HPDE6-E6E7 (cell line): Measurements from ENCODE around the gene ZNF512B.
A peak's percentile ranks its signal among the peaks of the same experiment; 100 is the strongest.
"Not testable (repeated sequence)": the region's sequence is repeated elsewhere in the genome, so short reads cannot be mapped to it uniquely, and the experiment has no call there.

ENCODE experiments used
- DNase-seq: peaks from one replicate; pipeline ENCODE4 v3.0.0; 2011; ENCODE audit warnings: missing footprints; ENCODE audit errors: extremely low spot score

Gene ZNF512B

GRCh38 chr20:63934271-63935068, 35.3 kb downstream of the ZNF512B start:
- no peak for DNase-seq

DNA sequence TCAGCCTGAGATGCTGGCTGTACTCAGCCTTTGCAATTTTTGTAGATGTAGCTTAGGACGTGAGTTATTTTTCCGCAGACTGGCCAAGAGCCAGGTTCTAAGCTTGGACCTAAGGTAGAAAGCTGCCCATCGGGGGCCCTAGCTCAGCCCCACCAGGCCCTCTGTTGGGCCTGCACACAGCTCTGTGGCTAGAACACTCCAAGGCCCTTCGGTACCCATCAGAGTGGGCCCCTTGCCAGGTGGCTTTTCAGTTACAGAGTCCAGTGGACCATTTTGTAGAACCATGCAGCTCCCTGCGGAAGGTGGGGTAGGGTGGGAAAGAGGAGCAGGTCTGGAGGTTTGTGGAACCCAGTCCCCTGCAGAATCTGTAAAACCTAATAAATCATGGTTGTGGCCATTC, 36.1 kb downstream of the ZNF512B start:
- no peak for DNase-seq

- no peak for DNase-seq
These were observed 37.0 kb downstream of the ZNF512B start for GRCh38 chr20:63932606-63933160.

DNA sequence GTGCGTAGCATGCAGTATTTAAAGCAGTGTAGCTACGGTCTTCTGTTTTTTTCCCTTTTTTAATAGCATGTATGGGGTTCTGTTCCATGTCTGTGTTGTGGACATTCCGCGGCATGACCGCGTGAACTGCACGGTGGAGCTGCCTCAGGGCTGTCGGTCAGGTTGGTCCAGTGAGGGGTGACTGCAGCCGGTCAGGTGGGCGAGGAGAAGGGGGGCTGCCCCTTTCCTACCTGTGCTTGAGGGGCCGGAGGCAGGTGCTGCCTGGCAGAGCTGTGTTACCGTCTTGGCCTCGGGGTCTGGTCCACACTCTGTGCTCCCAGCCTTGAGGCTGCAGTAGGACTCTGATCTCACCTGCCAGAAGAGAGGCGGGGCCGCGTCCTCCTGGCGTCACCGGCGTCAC, 38.0 kb downstream of the ZNF512B start:
- DNase-seq = no peak

DNA sequence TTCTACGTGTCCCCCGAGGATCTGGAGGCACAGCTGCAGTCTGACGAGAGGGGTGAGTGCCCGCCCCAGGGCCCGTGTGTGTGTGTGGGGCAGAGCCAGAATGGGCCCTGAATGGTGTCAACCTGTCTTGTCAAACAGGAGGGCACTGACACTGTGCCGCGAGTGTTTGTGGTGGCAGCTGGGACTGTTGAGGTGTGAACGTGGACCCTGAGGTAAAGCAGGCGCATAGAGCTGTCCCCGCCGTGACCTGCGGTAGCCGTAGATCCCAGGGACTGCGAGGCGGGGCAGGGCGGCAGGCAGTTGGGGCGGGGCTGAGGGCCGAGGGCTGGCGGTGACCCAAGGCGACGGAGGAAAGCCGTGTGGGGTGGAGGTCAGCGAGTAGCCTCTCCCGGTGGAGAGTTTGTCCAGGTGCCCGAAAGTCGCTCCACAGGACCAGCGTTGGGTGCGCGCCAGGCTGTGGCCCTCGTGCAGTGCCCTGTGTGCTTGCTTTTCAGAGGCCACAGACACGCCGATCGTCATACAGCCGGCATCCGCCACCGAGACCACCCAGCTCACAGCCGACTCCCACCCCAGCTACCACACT, 38.7 kb downstream of the ZNF512B start:
- DNase-seq = no peak

GRCh38 chr20:63929473-63929883, 40.3 kb downstream of the ZNF512B start:
- DNase-seq = not testable (repeated sequence)

- no peak for DNase-seq
These were observed 40.7 kb downstream of the ZNF512B start for GRCh38 chr20:63929071-63929470.

- DNase-seq = no peak
These were observed 43.4 kb downstream of the ZNF512B start for GRCh38 chr20:63926298-63926697.

DNA sequence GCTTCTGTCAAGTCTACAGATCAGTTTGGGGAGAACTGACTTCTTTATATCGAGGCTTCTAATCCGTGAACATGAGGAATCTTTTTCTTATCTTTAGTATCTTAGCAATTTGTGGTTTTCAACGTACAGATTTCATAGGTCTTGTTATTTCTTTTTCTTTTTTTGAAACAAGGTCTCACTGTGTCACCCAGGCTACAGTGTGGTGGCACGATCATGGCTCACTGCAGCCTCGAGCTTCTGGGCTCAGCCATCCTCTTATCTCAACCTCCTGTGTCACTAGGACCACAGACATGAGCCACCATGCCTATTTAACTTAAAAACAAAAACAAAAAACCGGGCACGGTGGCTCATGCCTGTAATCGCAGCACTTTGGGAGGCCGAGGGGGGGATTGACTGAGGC, 45.5 kb downstream of the ZNF512B start:
- no peak for DNase-seq

DNA sequence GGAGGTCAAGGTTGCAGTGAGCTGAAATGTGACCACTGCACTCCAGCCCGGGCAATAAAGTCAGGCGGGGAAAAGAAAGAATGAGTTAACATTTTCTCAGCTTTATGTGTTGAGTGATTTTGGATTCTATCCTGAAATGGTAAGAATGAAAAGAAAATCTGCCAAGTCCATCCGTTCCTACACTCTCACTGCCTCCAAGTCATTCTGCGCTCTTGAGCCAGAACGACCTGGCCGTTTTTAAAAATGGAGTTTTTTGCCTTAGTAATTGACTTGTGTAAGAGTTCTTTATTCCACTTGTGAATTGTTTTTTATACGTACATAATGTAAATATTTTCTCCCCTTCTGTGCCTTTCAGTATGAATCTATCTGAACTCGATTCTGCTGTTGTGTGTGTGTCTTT, 46.1 kb downstream of the ZNF512B start:
- no peak for DNase-seq

DNA sequence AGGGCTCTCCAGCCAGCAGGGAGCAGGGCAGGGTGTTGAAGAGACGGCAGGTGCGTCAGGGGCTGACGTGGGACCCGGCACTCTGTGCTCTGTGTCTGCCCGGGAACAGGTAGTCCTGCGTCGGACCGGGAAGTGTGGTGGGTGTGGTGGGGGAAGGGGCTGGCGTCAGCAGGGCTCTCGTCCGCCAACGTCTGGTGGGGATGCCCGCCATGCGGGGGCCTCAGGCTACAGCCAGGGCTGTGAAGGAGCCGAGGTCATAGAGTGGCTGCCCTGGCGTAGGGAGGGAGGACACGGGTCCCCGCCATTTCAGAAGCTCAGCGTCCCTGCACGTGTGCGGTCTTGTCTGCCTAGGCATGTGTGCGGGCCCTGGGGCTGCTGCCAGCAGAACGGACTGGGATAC, 49.5 kb downstream of the ZNF512B start:
- DNase-seq = no peak

DNA sequence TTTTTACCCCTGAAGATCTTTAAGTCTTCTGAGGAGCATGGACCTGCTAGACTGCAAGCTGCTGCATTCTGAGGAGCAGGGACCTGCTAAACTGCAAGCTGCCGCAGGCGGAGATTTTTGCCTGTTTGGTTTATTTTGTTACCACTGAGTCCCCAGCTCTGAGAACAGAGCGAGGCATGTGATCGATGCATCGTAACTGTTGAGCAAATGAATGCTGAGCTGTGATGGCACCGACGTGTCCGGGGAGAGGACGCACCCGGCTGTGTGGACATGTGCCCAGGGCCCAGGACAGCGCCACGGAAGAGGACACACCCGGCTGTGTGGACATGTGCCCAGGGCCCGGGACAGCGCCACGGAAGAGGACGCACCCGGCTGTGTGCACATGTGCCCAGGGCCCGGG, 50.6 kb downstream of the ZNF512B start:
- DNase-seq = no peak

DNA sequence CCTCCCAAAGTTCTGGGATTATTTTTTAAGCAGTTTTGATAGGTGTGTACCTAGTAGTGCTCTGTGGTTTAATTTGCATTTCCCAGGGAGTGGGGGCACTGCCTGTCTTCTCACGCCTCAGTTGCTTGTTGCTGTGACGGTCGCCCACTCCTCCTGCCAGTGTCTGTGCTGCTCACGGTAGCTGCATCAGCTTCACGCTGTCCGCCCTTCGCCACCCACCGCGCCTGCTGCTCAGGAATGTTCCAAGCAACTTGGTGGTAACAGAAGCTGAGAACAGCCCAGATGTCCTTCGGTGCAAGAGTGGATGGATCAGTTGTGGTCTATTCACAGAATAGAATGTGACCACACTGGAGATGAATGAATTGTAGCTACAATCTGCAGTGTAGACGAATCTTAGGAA, 51.9 kb downstream of the ZNF512B start:
- no peak for DNase-seq

DNA sequence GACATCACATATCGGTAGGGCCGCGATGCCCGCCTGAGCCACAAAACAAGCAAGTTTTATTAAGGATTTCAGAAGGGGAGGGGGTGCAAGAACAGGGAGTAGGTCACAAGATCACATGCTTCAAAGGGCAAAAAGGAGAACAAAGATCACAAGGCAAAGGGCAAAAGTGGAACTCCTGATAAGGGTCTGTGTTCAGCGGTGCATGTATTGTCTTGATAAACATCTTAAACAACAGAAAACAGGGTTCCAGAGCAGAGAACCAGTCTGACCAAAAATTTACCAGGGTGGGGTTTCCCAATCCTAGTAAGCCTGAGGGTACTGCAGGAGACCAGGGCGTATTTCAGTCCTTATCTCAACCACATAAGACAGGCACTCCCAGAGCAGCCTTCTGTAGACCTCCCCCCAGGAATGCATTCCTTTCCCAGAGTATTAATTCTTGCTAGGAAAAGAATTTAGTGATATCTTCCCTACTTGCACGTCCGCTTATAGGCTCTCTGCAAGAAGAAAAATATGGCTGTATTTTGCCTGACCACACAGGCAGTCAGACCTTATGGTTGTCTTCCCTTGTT, 53.3 kb downstream of the ZNF512B start:
- not testable (repeated sequence) for DNase-seq

DNA sequence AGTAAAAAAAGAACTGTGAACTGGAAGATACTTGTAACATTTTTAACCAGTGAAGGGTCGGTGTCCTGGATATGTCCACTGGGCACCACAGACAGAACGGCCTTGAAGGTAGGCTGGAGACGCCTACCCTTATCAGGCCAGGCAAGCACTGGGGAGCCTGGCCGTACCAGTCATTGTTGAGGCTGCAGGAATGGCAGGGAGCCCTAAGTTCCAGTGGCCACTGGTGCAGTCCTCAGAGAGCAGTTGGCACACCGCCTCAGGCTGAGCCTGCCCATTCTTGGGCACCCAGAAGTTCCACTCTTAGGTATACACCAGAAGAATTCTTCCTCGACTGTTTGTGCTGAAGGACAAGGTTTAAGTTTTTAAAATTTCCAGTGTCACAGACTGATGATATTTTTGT, 54.3 kb downstream of the ZNF512B start:
- DNase-seq = no peak

DNA sequence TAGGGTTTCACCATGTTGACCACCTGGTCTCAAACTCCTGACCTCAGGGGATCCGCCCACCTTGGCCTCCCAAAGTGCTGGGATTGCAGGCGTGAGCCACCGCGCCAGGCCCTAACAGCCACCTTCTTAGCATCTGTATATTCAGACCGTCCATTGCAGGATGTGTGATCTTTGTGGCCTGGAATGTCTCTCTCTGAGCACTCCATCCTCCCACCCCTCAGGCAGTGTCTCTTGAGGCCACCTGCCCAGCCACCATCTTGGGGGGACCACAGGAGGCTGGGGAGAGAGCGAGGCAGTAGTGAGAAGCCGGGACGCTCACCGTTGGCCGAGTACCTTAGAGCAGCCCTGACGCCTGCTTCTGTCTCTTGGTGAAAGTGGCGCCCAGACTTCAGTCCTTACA, 56.0 kb downstream of the ZNF512B start:
- no peak for DNase-seq

GRCh38 chr20:63911176-63911575, 58.6 kb downstream of the ZNF512B start:
- DNase-seq = peak; percentile 100

- DNase-seq = no peak
These were observed 61.6 kb downstream of the ZNF512B start for GRCh38 chr20:63908008-63908682.
